Neural cell (in vitro differentiated cells): ENCODE results near the gene GHRH. TPM values are rescaled to one million over a fixed set of nuclear protein-coding genes. Genes with fewer than 3 reads are reported as not detected.

Experiments
- H2AFZ ChIP-seq: fragments of 200-600, 300-800 bp; sonication (generic), shearing (Covaris generic); 2 replicates; pipeline ENCODE4 v1.6.0; 2014; ENCODE audit warnings: low read depth, mild to moderate bottlenecking, antibody characterized with exemption, low read length, moderate library complexity
- H3F3A ChIP-seq: fragments of 200-600 bp; shearing (Covaris generic); 2 replicates; pipeline ENCODE4 v1.6.1; 2016; ENCODE audit warnings: mild to moderate bottlenecking, moderate library complexity, mixed read lengths, antibody characterized with exemption, low read length; ENCODE audit not compliant: insufficient read depth, poor library complexity, severe bottlenecking
- H3K27ac ChIP-seq: fragments of 200-600, 300-800 bp; sonication (generic), shearing (Covaris generic); 2 replicates; pipeline ENCODE4 v1.5.1; 2014; ENCODE audit warnings: mild to moderate bottlenecking, low read length, moderate library complexity
- H3K27me3 ChIP-seq: fragments of 300-800, 200-600 bp; sonication (generic), shearing (Covaris generic); 2 replicates; pipeline ENCODE4 v1.6.0; 2014; ENCODE audit warnings: mild to moderate bottlenecking, low read depth, low read length, moderate library complexity; ENCODE audit not compliant: insufficient read depth
- H3K36me3 ChIP-seq: fragments of 300-800, 200-600 bp; sonication (generic), shearing (Covaris generic); 2 replicates; pipeline ENCODE4 v1.5.1; 2014; ENCODE audit warnings: mild to moderate bottlenecking, antibody characterized with exemption, low read length, moderate library complexity; ENCODE audit not compliant: insufficient read depth
- H3K4me2 ChIP-seq: fragments of 300-800, 200-600 bp; sonication (generic), shearing (Covaris generic); 2 replicates; pipeline ENCODE4 v1.6.0; 2014; ENCODE audit warnings: mild to moderate bottlenecking, low read length
- H3K4me3 ChIP-seq: fragments of 300-800, 200-600 bp; sonication (generic), shearing (Covaris generic); 2 replicates; pipeline ENCODE4 v1.5.1; 2014; ENCODE audit warnings: mild to moderate bottlenecking, low read length, moderate library complexity
- H3K79me2 ChIP-seq: fragments of 200-600 bp; shearing (Covaris generic); replicated peaks from 2 replicates; pipeline ENCODE4 v1.6.0; 2014; ENCODE audit warnings: mild to moderate bottlenecking, low read length, moderate library complexity; ENCODE audit not compliant: insufficient read depth
- H3K9ac ChIP-seq: fragments of 300-800, 200-600 bp; sonication (generic), shearing (Covaris generic); 2 replicates; pipeline ENCODE4 v1.6.1; 2016; ENCODE audit warnings: mild to moderate bottlenecking, low read length, mixed read lengths
- H3K9me2 ChIP-seq: fragments of 200-600 bp; shearing (Covaris generic); 2 replicates; pipeline ENCODE4 v1.6.1; 2016; ENCODE audit warnings: mild to moderate bottlenecking, low read length, mixed read lengths; ENCODE audit not compliant: insufficient read depth
- H3K9me3 ChIP-seq: fragments of 200-600, 300-800 bp; sonication (generic), shearing (Covaris generic); 2 replicates; pipeline ENCODE4 v1.6.1; 2016; ENCODE audit warnings: mild to moderate bottlenecking, mixed run types, low read length, moderate library complexity, mixed read lengths
- H4K20me1 ChIP-seq: fragments of 200-600 bp; shearing (Covaris generic); 2 replicates; pipeline ENCODE4 v1.6.1; 2016; ENCODE audit warnings: mild to moderate bottlenecking, mixed run types; ENCODE audit not compliant: insufficient read depth
- CTCF ChIP-seq: fragments of 450-650 bp; IDR thresholded peaks from 2 replicates; pipeline ENCODE4 v1.5.1; 2014; ENCODE audit warnings: antibody characterized with exemption, mild to moderate bottlenecking, moderate library complexity; ENCODE audit not compliant: poor library complexity, severe bottlenecking
- EP300 ChIP-seq: fragments of 450-650 bp; conservative IDR thresholded peaks from 2 replicates; pipeline ENCODE4 v1.6.1; 2014; ENCODE audit warnings: antibody characterized with exemption, mild to moderate bottlenecking, moderate library complexity; ENCODE audit not compliant: poor library complexity, severe bottlenecking
- EZH2 ChIP-seq: fragments of 200-600, 300-800 bp; shearing (Covaris generic), sonication (generic); IDR thresholded peaks from 2 replicates; pipeline ENCODE4 v1.6.1; 2014; ENCODE audit warnings: antibody characterized with exemption, low read length, borderline replicate concordance, mild to moderate bottlenecking; ENCODE audit not compliant: insufficient read depth, poor library complexity, severe bottlenecking
- MXI1 ChIP-seq: fragments of 450-650 bp; conservative IDR thresholded peaks from 2 replicates; pipeline ENCODE4 v1.6.1; 2014; ENCODE audit warnings: antibody characterized with exemption, mild to moderate bottlenecking; ENCODE audit not compliant: poor library complexity, severe bottlenecking
- POLR2AphosphoS5 ChIP-seq: IDR thresholded peaks from 2 replicates; pipeline ENCODE4 v1.6.1; 2012
- RAD21 ChIP-seq: fragments of 450-650 bp; conservative IDR thresholded peaks from 2 replicates; pipeline ENCODE4 v1.6.1; 2014; ENCODE audit warnings: antibody characterized with exemption, mild to moderate bottlenecking, moderate library complexity
- SMC3 ChIP-seq: fragments of 450-650 bp; conservative IDR thresholded peaks from 2 replicates; pipeline ENCODE4 v1.6.1; 2014; ENCODE audit warnings: antibody characterized with exemption, mild to moderate bottlenecking, moderate library complexity; ENCODE audit not compliant: poor library complexity
- TAF1 ChIP-seq: IDR thresholded peaks from 2 replicates; pipeline ENCODE4 v1.6.1; 2012; ENCODE audit warnings: low read depth
- polyA plus RNA-seq: library from polyadenylated mRNA; depleted of rRNA; stranded (reverse); fragments of >200 nt; gene quantifications from 2 replicates; pipeline ENCODE4 v1.2.3, GENCODE V29; 2014
- TF ChIP-seq, protein P1 (sequence below): IDR thresholded peaks from 2 replicates; pipeline ENCODE4 v1.6.1; 2012; ENCODE audit warnings: borderline replicate concordance

The GHRH gene
- polyA plus RNA-seq, 1 donor from 2014 or later = not detected

DNA sequence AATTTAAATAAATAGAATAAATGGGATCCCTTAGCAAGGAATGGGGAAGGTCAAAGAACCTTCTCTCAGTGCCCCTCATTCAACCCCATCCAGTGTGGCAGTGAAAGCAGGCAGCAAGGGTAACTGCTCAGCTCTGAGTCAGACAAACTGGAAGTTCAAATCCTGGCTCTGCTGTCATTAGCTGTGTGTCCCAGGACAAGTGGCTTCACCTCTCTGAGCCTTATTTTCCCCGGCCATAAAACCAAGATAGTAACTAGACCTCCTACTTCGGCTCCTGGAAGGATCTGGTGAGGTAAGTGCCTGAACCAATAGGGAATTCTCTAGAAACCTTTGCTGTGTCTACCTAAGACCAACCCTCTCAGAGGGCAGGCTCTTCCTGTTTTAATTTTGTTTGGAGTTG lies 4.1 kb downstream of the GHRH start:
- no peak overlapping the region for H3K9ac ChIP-seq
- no peak overlapping the region for H3K4me2 ChIP-seq
- H3K27ac ChIP-seq = no peak overlapping the region
- H3K79me2 ChIP-seq = no peaks in the 10 kb centered on the region
- no peaks in the 10 kb centered on the region for H3K27me3 ChIP-seq
- H2AFZ ChIP-seq = no peak overlapping the region
- no peaks in the 10 kb centered on the region for H3F3A ChIP-seq
- no peaks in the 10 kb centered on the region for H3K9me3 ChIP-seq
- H3K9me2 ChIP-seq = no peaks in the 10 kb centered on the region
- no peaks in the 10 kb centered on the region for H3K36me3 ChIP-seq
- H3K4me3 ChIP-seq = no peak overlapping the region
- TF ChIP-seq RAD21 (no peak), SMC3 (no peak), POLR2AphosphoS5 (no peak), CTCF (no peak), TAF1 (no peak), MXI1 (no peak), EZH2 (no peak), EP300 (no peak)
- TF ChIP-seq, protein P1, sequence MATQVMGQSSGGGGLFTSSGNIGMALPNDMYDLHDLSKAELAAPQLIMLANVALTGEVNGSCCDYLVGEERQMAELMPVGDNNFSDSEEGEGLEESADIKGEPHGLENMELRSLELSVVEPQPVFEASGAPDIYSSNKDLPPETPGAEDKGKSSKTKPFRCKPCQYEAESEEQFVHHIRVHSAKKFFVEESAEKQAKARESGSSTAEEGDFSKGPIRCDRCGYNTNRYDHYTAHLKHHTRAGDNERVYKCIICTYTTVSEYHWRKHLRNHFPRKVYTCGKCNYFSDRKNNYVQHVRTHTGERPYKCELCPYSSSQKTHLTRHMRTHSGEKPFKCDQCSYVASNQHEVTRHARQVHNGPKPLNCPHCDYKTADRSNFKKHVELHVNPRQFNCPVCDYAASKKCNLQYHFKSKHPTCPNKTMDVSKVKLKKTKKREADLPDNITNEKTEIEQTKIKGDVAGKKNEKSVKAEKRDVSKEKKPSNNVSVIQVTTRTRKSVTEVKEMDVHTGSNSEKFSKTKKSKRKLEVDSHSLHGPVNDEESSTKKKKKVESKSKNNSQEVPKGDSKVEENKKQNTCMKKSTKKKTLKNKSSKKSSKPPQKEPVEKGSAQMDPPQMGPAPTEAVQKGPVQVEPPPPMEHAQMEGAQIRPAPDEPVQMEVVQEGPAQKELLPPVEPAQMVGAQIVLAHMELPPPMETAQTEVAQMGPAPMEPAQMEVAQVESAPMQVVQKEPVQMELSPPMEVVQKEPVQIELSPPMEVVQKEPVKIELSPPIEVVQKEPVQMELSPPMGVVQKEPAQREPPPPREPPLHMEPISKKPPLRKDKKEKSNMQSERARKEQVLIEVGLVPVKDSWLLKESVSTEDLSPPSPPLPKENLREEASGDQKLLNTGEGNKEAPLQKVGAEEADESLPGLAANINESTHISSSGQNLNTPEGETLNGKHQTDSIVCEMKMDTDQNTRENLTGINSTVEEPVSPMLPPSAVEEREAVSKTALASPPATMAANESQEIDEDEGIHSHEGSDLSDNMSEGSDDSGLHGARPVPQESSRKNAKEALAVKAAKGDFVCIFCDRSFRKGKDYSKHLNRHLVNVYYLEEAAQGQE = no peak
- no peaks in the 10 kb centered on the region for H4K20me1 ChIP-seq

GRCh38 chr20:37256286-37256685 lies 5.3 kb downstream of the GHRH start:
- Histone ChIP-seq H3K36me3 (no peaks in the 10 kb centered on the region), H3K9me3 (no peaks in the 10 kb centered on the region), H3K79me2 (no peaks in the 10 kb centered on the region), H3K27ac (no peak overlapping the region), H3K4me3 (no peak overlapping the region), H4K20me1 (no peaks in the 10 kb centered on the region), H3K9ac (no peak overlapping the region), H3K9me2 (no peaks in the 10 kb centered on the region), H2AFZ (no peak overlapping the region), H3K27me3 (no peaks in the 10 kb centered on the region), H3K4me2 (no peak overlapping the region), H3F3A (peaks cover 6% of the 10 kb centered on the region)
- TF ChIP-seq, protein P1 = no peak
- no peak for TF ChIP-seq RAD21
- no peak for TF ChIP-seq TAF1
- TF ChIP-seq EZH2 = no peak
- no peak for TF ChIP-seq POLR2AphosphoS5
- no peak for TF ChIP-seq MXI1
- no peak for TF ChIP-seq EP300
- no peak for TF ChIP-seq SMC3
- no peak for TF ChIP-seq CTCF
